NCI-H2196 (cell line): ENCODE data around the gene EPHA1.
"Not testable (repeated sequence)": the region's sequence is repeated elsewhere in the genome, so short reads cannot be mapped to it uniquely, and the experiment has no call there.

Source experiments
- DNase-seq: peaks from one replicate; lab custom pipeline; 2025; ENCODE audit not compliant: unreplicated experiment; lab: John Stamatoyannopoulos, UW

The EPHA1 gene

DNA sequence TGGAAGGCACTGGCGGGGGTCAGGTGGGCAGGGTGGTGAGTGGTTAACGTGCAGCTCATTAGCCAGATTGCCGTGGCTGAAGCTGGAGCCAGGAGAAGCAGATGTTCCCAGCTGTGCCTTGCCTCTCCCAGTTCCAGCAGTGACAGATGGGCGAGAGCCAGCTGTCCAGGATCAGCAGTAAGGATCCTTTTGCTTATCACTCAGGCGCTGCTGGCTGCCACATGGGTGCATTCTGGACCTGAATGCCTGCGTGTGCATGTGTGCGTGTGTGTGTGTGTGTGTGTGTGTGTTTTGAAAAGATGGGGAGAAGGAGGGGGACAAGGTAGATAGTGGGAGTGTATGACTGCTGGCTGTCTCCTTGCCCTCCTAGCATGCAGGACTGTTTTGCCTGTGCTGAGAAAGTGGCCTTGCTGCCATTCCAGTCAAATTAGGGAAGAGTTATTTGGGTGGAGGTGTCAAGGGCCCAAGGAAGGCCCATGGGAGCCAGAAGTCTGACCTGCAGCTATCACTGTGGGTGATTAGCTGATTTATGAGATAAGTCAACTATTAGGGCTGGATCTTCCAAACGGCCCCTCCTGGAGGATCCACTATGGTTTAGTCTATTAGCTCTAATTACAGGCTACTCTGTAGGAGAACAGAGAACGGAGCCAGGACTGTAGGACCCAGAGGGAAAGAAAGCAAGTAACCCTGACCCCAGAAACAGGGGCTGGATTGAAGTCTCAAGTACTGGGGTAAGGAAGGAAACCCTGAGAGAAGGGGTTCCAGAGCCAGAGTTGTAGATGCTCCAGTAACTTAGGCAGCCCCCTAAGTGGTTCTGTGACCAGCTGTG is 3.3 kb downstream of the EPHA1 start:
- DNase-seq = no peak

DNA sequence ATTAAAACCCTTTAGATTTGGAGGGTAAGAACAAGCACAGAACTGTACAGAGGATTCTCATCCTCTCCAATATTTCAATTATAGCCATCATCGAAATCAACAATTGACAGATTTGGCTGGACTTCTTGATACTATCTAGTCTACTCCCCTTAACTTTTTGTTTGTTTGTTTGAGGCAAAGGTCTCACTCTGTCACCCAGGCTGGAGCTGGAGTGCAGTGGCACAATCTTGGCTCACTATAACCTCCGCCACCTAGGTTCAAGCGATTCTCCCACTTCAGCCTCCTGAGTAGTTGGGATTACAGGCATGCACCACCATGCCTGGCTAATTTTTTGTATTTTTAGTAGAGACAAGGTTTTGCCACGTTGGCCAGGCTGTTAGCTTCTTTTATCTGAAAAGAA is 6.4 kb downstream of the EPHA1 start:
- DNase-seq = not testable (repeated sequence)

- DNase-seq = no peak
Measured at GRCh38 chr7:143401265-143401664, 7.4 kb downstream of the EPHA1 start.

GRCh38 chr7:143399642-143400041 is 9.0 kb downstream of the EPHA1 start:
- no peak for DNase-seq

GRCh38 chr7:143399151-143399550 is 9.5 kb downstream of the EPHA1 start:
- no peak for DNase-seq

DNA sequence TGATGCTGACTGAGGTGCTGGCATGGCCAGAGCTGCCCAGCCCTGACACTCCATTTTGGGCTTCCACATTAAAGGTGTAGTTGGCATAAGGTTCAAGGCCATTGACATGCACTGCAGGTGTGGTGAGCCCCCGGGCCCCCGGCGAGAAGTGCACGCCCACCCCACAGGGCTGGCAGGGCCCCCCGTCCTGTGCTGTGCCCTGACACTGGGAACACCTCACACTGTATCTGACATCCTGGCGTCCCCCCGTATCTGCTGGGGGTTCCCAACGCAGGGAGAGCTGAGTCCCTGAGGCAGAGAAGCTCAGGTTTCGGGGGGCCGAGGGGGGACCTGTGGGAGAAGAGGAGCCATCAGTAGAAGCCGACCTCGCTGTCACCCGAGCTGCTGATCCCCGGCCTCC is 10.0 kb downstream of the EPHA1 start:
- DNase-seq = no peak

DNA sequence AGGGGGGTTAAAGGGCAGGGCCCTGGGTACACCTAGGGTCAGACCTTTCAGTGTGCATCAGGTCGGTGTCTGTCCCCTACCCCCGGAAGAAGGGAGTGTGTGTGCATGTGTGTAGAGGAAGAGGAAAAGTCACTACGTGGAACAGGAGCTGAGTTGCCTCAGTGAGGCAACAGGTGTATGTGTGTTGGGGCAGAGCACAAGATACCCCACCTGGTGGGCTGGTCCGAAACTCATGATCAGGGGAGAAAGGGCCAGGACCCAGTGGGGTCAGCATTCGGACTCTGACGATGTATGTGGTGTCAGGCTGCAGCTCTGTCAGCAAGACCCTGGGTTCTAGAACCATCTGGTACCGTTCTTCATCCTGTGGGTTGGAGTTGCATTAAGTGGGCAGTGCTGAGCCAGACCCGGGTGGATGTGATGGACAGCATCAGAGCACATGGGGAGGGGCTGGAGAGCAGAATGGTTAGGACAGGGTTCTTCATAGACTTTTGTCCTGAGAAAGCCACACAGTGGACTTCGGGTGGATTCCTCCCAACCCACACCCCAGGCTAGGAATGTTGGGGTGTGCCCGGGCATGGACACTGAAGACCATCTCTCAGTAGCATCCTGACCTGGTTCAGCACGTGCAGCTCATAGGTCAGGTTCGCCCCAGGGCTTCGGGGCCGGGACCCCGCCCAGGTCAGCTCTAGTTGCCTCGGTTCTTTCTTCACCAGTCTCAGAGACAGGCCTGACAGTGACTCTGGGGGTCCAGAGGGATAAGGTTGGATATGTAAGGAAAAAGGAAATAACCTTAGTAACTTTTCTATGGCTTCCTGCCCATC is 10.7 kb downstream of the EPHA1 start:
- DNase-seq = no peak

- DNase-seq = no peak
Measured at GRCh38 chr7:143396625-143397556, 11.8 kb downstream of the EPHA1 start.

DNA sequence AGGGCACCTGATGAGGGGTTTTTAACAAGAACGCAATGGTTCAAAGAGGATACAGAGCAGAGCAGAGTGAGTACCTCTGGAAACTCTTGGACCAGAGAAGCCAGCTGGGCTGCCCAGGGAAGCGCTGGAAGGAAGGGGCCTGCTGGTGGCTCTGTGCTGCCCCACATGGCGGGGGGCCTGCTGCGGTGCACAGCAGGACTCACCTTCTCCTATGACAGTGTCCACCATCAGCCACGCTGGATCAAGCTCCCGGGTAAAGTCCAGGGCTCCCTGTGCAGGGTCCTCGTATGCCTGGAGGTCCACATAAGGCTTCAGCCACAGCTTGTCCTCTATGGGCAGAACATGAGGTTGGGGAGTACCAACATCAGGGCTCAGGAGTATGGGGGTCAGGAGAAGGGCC is 12.5 kb downstream of the EPHA1 start:
- no peak for DNase-seq

GRCh38 chr7:143395187-143396149 is 13.2 kb downstream of the EPHA1 start:
- no peak for DNase-seq

GRCh38 chr7:143394777-143395176 is 13.9 kb downstream of the EPHA1 start:
- DNase-seq = no peak

- no peak for DNase-seq
Measured at GRCh38 chr7:143394068-143394467, 14.6 kb downstream of the EPHA1 start.

GRCh38 chr7:143393267-143394041 is 15.2 kb downstream of the EPHA1 start:
- no peak for DNase-seq

DNA sequence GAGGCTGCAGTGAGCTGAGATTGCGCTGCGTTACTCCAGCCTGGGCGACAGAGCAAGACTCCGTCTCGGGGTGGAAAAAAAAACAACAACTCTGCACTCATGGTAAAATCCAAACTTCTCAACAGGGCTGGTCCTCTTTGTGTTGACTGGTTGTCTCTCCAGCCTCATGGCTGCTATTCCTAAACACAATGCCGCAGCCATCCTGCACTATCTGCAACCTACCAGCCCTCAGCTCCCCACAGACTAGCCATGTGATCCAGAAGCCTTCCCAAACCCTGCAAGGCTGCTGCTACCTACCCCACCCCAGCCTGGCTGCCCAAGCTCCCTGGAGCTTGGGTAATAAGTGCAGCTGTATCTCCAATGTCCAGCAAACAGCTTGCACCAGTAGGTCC is 15.8 kb downstream of the EPHA1 start:
- DNase-seq = no peak

- DNase-seq = not testable (repeated sequence)
Measured at GRCh38 chr7:143392427-143392826, 16.2 kb downstream of the EPHA1 start.

- DNase-seq = no peak
Measured at GRCh38 chr7:143391462-143392404, 16.9 kb downstream of the EPHA1 start.

- no peak for DNase-seq
Measured at GRCh38 chr7:143390773-143391317, 17.8 kb downstream of the EPHA1 start.
